WTC11 (cell line): ENCODE measurements around the gene ARHGEF18.

Experiments
- ATF1 ChIP-seq: sonication (generic); formaldehyde crosslinking; IDR thresholded peaks from 2 replicates; pipeline ENCODE4 v1.8.1; 2023; ENCODE audit warnings: mild to moderate bottlenecking, moderate library complexity, missing genetic modification reagents
- NFYB ChIP-seq: sonication (generic); formaldehyde crosslinking; conservative IDR thresholded peaks from 2 replicates; pipeline ENCODE4 v1.8.0; 2022; ENCODE audit warnings: low read depth, missing genetic modification reagents
- ZNF425 ChIP-seq: fragments of 250-450 bp; sonication (Bioruptor Pico); conservative IDR thresholded peaks from 2 replicates; pipeline ENCODE4 v1.9.0; 2021; ENCODE audit warnings: mild to moderate bottlenecking
- TF ChIP-seq, protein P1 (sequence below): fragments of 200-600 bp; IDR thresholded peaks from 2 replicates; pipeline ENCODE4 v1.8.0; 2022; ENCODE audit warnings: antibody characterized with exemption

GRCh38 chr19:7349231-7349591, 474 bp downstream of the ARHGEF18 start:
- TF ChIP-seq ZNF425 (CRISPR knock-in tag) (no peak), NFYB (CRISPR knock-in tag) (no peak), ATF1 (CRISPR knock-in tag) (no peak)
- TF ChIP-seq, protein P1, sequence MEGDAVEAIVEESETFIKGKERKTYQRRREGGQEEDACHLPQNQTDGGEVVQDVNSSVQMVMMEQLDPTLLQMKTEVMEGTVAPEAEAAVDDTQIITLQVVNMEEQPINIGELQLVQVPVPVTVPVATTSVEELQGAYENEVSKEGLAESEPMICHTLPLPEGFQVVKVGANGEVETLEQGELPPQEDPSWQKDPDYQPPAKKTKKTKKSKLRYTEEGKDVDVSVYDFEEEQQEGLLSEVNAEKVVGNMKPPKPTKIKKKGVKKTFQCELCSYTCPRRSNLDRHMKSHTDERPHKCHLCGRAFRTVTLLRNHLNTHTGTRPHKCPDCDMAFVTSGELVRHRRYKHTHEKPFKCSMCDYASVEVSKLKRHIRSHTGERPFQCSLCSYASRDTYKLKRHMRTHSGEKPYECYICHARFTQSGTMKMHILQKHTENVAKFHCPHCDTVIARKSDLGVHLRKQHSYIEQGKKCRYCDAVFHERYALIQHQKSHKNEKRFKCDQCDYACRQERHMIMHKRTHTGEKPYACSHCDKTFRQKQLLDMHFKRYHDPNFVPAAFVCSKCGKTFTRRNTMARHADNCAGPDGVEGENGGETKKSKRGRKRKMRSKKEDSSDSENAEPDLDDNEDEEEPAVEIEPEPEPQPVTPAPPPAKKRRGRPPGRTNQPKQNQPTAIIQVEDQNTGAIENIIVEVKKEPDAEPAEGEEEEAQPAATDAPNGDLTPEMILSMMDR = no peak
